Measurements from ENCODE around the gene SRP9.

Gene SRP9

GRCh38 chr1:225777583-225778336, at the start of gene SRP9:
Gene SRP9, plus strand, starts transcription at chr1:225777826. Its CDS starts 115 bp downstream, at chr1:225777941.
- peak; percentile 98 for DNase-seq

GRCh38 chr1:225731491-225731890, 46.1 kb upstream of the SRP9 start:
- DNase-seq: no peak

GRCh38 chr1:225733254-225733653, 44.4 kb upstream of the SRP9 start:
- DNase-seq: no peak

GRCh38 chr1:225735252-225736149, 42.1 kb upstream of the SRP9 start:
- peak; percentile 89 for DNase-seq

- DNase-seq: no peak
These were observed 41.1 kb upstream of the SRP9 start for GRCh38 chr1:225736437-225737098.

- peak; percentile 37 for DNase-seq
These were observed 40.5 kb upstream of the SRP9 start for GRCh38 chr1:225737161-225737560.

- no peak for DNase-seq
These were observed 39.8 kb upstream of the SRP9 start for GRCh38 chr1:225737866-225738265.

- no peak for DNase-seq
These were observed 38.9 kb upstream of the SRP9 start for GRCh38 chr1:225738763-225739162.

GRCh38 chr1:225739542-225740107, 38.0 kb upstream of the SRP9 start:
- no peak for DNase-seq

- no peak for DNase-seq
These were observed 32.9 kb upstream of the SRP9 start for GRCh38 chr1:225744745-225745144.

GRCh38 chr1:225745273-225745672, 32.4 kb upstream of the SRP9 start:
- DNase-seq: no peak

- DNase-seq: peak; percentile 58
These were observed 31.1 kb upstream of the SRP9 start for GRCh38 chr1:225746361-225747179.

- no peak for DNase-seq
These were observed 30.1 kb upstream of the SRP9 start for GRCh38 chr1:225747566-225747965.

- no peak for DNase-seq
These were observed 29.1 kb upstream of the SRP9 start for GRCh38 chr1:225748529-225748928.

GRCh38 chr1:225749706-225750105, 27.9 kb upstream of the SRP9 start:
- DNase-seq: no peak

- no peak for DNase-seq
These were observed 27.2 kb upstream of the SRP9 start for GRCh38 chr1:225750420-225750819.

- no peak for DNase-seq
These were observed 26.5 kb upstream of the SRP9 start for GRCh38 chr1:225750875-225751824.

- DNase-seq: no peak
These were observed 25.4 kb upstream of the SRP9 start for GRCh38 chr1:225752245-225752644.

GRCh38 chr1:225754940-225755641, 22.5 kb upstream of the SRP9 start:
- DNase-seq: peak; percentile 10

GRCh38 chr1:225755671-225756319, 21.8 kb upstream of the SRP9 start:
- no peak for DNase-seq

All from T1000 (cell line).